ENCODE data around the gene GRPEL1. TPM values are rescaled to one million over a fixed set of nuclear protein-coding genes. Genes with fewer than 3 reads are reported as not detected.

GRPEL1 gene
- total and polyA plus RNA-seq, 2 of the 13 experiments (the other 11 are each of a cell fraction or from before 2014, with no cell fraction given): 32.3 to 141 TPM

DNA sequence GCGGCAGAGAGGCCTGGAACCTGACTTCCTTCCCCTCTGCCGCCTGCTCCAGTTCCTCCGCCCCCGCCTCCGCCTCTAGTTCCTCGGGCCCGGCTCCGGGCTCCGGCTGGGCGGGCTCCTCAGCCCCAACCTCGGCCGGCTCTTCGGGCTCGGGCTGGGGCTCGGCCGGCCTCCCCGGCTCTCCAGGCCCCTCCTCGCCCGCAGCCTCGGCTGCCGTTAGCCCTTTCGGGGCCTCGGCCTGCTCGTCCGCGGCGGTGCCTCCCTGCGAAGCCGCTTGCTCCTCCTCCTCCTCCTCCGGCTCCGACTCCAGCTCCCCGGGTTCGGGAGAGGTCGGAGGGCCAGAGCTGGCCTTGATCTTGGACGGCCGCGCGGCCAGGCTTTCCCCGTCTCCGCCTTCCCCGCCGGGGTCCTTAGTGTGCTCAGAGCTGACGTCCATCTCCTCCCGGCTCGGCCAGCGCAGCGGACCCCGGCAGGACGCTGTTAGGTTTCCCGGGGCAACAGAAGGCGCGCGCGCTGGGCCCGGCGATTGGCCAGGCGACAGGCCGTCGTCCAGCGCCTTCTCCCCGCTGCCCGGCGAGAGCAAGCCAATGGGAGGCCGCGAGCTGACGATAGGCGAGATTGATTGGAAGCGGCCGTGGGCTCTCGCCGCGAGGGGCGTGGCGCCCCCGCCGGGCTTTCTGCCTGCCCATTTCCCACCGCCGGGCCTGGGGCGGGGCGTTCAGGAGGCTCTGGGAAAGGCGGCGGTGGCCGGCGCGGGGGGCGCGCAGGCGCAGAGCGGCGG, 25.2 kb downstream of the GRPEL1 start (continued):
- no peak for TF ChIP-seq NONO (IDR thresholded peaks at IDR 0.05)
- no peak for TF ChIP-seq NONO (CRISPR knock-in tag; conservative IDR thresholded peaks at IDR 0.05)
- TF ChIP-seq ZNF550 (CRISPR knock-in tag; IDR thresholded peaks at IDR 0.05; ENCODE audit: borderline replicate concordance): no peak
- TF ChIP-seq ZSCAN21 (CRISPR knock-in tag; IDR thresholded peaks at IDR 0.05; ENCODE audit: borderline replicate concordance): no peak; the same call in 1 of the 2 replicates
- TF ChIP-seq, protein P1, sequence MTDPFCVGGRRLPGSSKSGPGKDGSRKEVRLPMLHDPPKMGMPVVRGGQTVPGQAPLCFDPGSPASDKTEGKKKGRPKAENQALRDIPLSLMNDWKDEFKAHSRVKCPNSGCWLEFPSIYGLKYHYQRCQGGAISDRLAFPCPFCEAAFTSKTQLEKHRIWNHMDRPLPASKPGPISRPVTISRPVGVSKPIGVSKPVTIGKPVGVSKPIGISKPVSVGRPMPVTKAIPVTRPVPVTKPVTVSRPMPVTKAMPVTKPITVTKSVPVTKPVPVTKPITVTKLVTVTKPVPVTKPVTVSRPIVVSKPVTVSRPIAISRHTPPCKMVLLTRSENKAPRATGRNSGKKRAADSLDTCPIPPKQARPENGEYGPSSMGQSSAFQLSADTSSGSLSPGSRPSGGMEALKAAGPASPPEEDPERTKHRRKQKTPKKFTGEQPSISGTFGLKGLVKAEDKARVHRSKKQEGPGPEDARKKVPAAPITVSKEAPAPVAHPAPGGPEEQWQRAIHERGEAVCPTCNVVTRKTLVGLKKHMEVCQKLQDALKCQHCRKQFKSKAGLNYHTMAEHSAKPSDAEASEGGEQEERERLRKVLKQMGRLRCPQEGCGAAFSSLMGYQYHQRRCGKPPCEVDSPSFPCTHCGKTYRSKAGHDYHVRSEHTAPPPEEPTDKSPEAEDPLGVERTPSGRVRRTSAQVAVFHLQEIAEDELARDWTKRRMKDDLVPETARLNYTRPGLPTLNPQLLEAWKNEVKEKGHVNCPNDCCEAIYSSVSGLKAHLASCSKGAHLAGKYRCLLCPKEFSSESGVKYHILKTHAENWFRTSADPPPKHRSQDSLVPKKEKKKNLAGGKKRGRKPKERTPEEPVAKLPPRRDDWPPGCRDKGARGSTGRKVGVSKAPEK (CRISPR knock-in tag; IDR thresholded peaks at IDR 0.05; ENCODE audit: borderline replicate concordance): no peak
- TF ChIP-seq, protein P2, sequence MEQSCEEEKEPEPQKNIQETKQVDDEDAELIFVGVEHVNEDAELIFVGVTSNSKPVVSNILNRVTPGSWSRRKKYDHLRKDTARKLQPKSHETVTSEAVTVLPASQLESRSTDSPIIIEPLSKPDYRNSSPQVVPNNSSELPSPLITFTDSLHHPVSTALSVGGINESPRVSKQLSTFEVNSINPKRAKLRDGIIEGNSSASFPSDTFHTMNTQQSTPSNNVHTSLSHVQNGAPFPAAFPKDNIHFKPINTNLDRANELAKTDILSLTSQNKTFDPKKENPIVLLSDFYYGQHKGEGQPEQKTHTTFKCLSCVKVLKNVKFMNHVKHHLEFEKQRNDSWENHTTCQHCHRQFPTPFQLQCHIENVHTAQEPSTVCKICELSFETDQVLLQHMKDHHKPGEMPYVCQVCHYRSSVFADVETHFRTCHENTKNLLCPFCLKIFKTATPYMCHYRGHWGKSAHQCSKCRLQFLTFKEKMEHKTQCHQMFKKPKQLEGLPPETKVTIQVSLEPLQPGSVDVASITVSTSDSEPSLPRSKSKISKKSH (CRISPR knock-in tag; IDR thresholded peaks at IDR 0.05; ENCODE audit: borderline replicate concordance): no peak; the same call in 1 of the 2 replicates
- TF ChIP-seq PPARG (CRISPR knock-in tag; conservative IDR thresholded peaks at IDR 0.05): no peak; the same call in 1 of the 2 replicates
- TF ChIP-seq SRF (IDR thresholded peaks at IDR 0.05; ENCODE audit: low read depth, low read length): no peak
- TF ChIP-seq SP5 (CRISPR knock-in tag; IDR thresholded peaks at IDR 0.05; ENCODE audit: borderline replicate concordance, low read depth): peak; percentile 16; the same call in 1 of the 2 replicates
- peak; percentile 48; the same call in 1 of the 2 replicates for TF ChIP-seq ZBTB7B (CRISPR knock-in tag; IDR thresholded peaks at IDR 0.05)
- TF ChIP-seq SIN3B (IDR thresholded peaks at IDR 0.05; ENCODE audit: low read length): no peak
- no peak for TF ChIP-seq PRDM15 (CRISPR knock-in tag; IDR thresholded peaks at IDR 0.05)
- TF ChIP-seq HOXA7 (CRISPR knock-in tag; IDR thresholded peaks at IDR 0.05): no peak
- TF ChIP-seq ZNF574 (CRISPR knock-in tag; IDR thresholded peaks at IDR 0.05): peak; percentile 11; the same call in 1 of the 2 replicates
- TF ChIP-seq DPF2 (CRISPR knock-in tag; IDR thresholded peaks at IDR 0.05; ENCODE audit: borderline replicate concordance, low read depth): no peak
- no peak for TF ChIP-seq MIXL1 (CRISPR knock-in tag; IDR thresholded peaks at IDR 0.05)
- TF ChIP-seq SRSF1 (optimal IDR thresholded peaks at IDR 0.05; ENCODE audit: low read depth, low read length): no peak
- TF ChIP-seq ZNF101 (CRISPR knock-in tag; IDR thresholded peaks at IDR 0.05; ENCODE audit: borderline replicate concordance, low read depth): no peak
- TF ChIP-seq STAT5B (CRISPR knock-in tag; IDR thresholded peaks at IDR 0.05): no peak

Measured in HepG2 (cell line).